Measurements from ENCODE around the gene CORO1A. TPM values are rescaled to one million over a fixed set of nuclear protein-coding genes. Genes with fewer than 3 reads are reported as not detected.
"Not testable (repeated sequence)": the region's sequence is repeated elsewhere in the genome, so short reads cannot be mapped to it uniquely, and the experiment has no call there.

The CORO1A gene
- total RNA-seq, 2 experiments from 2014 or later = 972 to 977 TPM

GRCh38 chr16:30186444-30186781, 3.0 kb downstream of the CORO1A start:
- Mint-ChIP-seq H3K27me3 (no peaks in the 10 kb centered on the region), H3K4me1 (peaks cover 22% of the 10 kb centered on the region), H3K9me3 (no peaks in the 10 kb centered on the region), H3K4me3 (peak overlapping the region; percentile 100), H3K36me3 (peaks cover 43% of the 10 kb centered on the region), H3K27ac (peak overlapping the region; percentile 100)
- no peak for DNase-seq

- no peaks in the 10 kb centered on the region for H3K9me3 Mint-ChIP-seq
- peak overlapping the region; percentile 100 for H3K4me3 Mint-ChIP-seq
- H3K27me3 Mint-ChIP-seq = no peaks in the 10 kb centered on the region
- peaks cover 21% of the 10 kb centered on the region for H3K4me1 Mint-ChIP-seq
- peak; percentile 89 for DNase-seq
- peaks cover 43% of the 10 kb centered on the region for H3K36me3 Mint-ChIP-seq
- peak overlapping the region; percentile 100 for H3K27ac Mint-ChIP-seq
Observed at GRCh38 chr16:30186782-30187555, 3.6 kb downstream of the CORO1A start.

GRCh38 chr16:30187556-30187865, 4.1 kb downstream of the CORO1A start:
- Mint-ChIP-seq H3K27me3 (no peaks in the 10 kb centered on the region), H3K9me3 (no peaks in the 10 kb centered on the region), H3K27ac (peak overlapping the region; percentile 100), H3K4me1 (peaks cover 15% of the 10 kb centered on the region), H3K36me3 (peaks cover 43% of the 10 kb centered on the region), H3K4me3 (peak overlapping the region; percentile 100)
- DNase-seq = no peak

- Mint-ChIP-seq H3K36me3 (peaks cover 43% of the 10 kb centered on the region), H3K4me3 (peak overlapping the region; percentile 67), H3K27me3 (no peaks in the 10 kb centered on the region), H3K9me3 (no peaks in the 10 kb centered on the region), H3K27ac (peak overlapping the region; percentile 75), H3K4me1 (peaks cover 15% of the 10 kb centered on the region)
- no peak for DNase-seq
Observed at GRCh38 chr16:30187971-30188561, 4.7 kb downstream of the CORO1A start.

GRCh38 chr16:30191158-30191557, 7.8 kb downstream of the CORO1A start:
- H3K36me3 Mint-ChIP-seq = peaks cover 20% of the 10 kb centered on the region
- not testable (repeated sequence) for H3K4me3 Mint-ChIP-seq, H3K27me3 Mint-ChIP-seq, H3K9me3 Mint-ChIP-seq, H3K27ac Mint-ChIP-seq, DNase-seq
- H3K4me1 Mint-ChIP-seq = peaks cover 11% of the 10 kb centered on the region

- H3K4me3 Mint-ChIP-seq, H3K4me1 Mint-ChIP-seq: not testable (repeated sequence)
Observed at GRCh38 chr16:30193098-30193497, 9.7 kb downstream of the CORO1A start.

GRCh38 chr16:30193615-30194014, 10.2 kb downstream of the CORO1A start, which contains the start of the genes BOLA2B and SLX1A:
Gene BOLA2B (minus strand): TSS chr16:30193666. CDS start chr16:30193595, 71 bp downstream.
Gene SLX1A (plus strand): TSS chr16:30193875. CDS start chr16:30194085, 210 bp downstream.
- not testable (repeated sequence) for H3K4me3 Mint-ChIP-seq, H3K9me3 Mint-ChIP-seq, H3K4me1 Mint-ChIP-seq, DNase-seq, H3K27ac Mint-ChIP-seq, H3K27me3 Mint-ChIP-seq, H3K36me3 Mint-ChIP-seq

More at GRCh38 chr16:30193098-30193497, 9.7 kb downstream of the CORO1A start:
- not testable (repeated sequence) for DNase-seq, H3K36me3 Mint-ChIP-seq, H3K27me3 Mint-ChIP-seq, H3K27ac Mint-ChIP-seq, H3K9me3 Mint-ChIP-seq

- H3K36me3 Mint-ChIP-seq, H3K4me1 Mint-ChIP-seq, DNase-seq, H3K9me3 Mint-ChIP-seq, H3K4me3 Mint-ChIP-seq, H3K27me3 Mint-ChIP-seq, H3K27ac Mint-ChIP-seq: not testable (repeated sequence)
Observed at GRCh38 chr16:30194172-30194925, 10.9 kb downstream of the CORO1A start.

GRCh38 chr16:30197001-30197400, 13.6 kb downstream of the CORO1A start:
- not testable (repeated sequence) for H3K27ac Mint-ChIP-seq, H3K9me3 Mint-ChIP-seq, H3K36me3 Mint-ChIP-seq, H3K4me3 Mint-ChIP-seq, H3K27me3 Mint-ChIP-seq, H3K4me1 Mint-ChIP-seq, DNase-seq

- not testable (repeated sequence) for H3K36me3 Mint-ChIP-seq, H3K4me1 Mint-ChIP-seq, H3K27ac Mint-ChIP-seq, H3K9me3 Mint-ChIP-seq, H3K4me3 Mint-ChIP-seq, DNase-seq, H3K27me3 Mint-ChIP-seq
Observed at GRCh38 chr16:30199049-30199448, 15.6 kb downstream of the CORO1A start, which contains the start of gene SULT1A3. Gene SULT1A3 (plus strand): TSS chr16:30199255. CDS start chr16:30200729, 1,474 bp downstream.

GRCh38 chr16:30199608-30200343, 16.4 kb downstream of the CORO1A start:
- not testable (repeated sequence) for H3K4me3 Mint-ChIP-seq, H3K27me3 Mint-ChIP-seq, H3K36me3 Mint-ChIP-seq, H3K4me1 Mint-ChIP-seq, DNase-seq, H3K9me3 Mint-ChIP-seq, H3K27ac Mint-ChIP-seq

GRCh38 chr16:30205541-30206236, 22.3 kb downstream of the CORO1A start:
- H3K4me1 Mint-ChIP-seq, H3K27me3 Mint-ChIP-seq, H3K9me3 Mint-ChIP-seq, H3K36me3 Mint-ChIP-seq, DNase-seq, H3K27ac Mint-ChIP-seq, H3K4me3 Mint-ChIP-seq: not testable (repeated sequence)

GRCh38 chr16:30206252-30206651, 22.9 kb downstream of the CORO1A start:
- not testable (repeated sequence) for H3K4me3 Mint-ChIP-seq, H3K36me3 Mint-ChIP-seq, H3K9me3 Mint-ChIP-seq, H3K4me1 Mint-ChIP-seq, H3K27me3 Mint-ChIP-seq, H3K27ac Mint-ChIP-seq, DNase-seq

- H3K4me3 Mint-ChIP-seq, H3K4me1 Mint-ChIP-seq, H3K27me3 Mint-ChIP-seq, H3K9me3 Mint-ChIP-seq, H3K27ac Mint-ChIP-seq, DNase-seq, H3K36me3 Mint-ChIP-seq: not testable (repeated sequence)
Observed at GRCh38 chr16:30207063-30207704, 23.8 kb downstream of the CORO1A start.

All from activated naive CD8-positive, alpha-beta T cell treated with anti-CD3 and anti-CD28 coated beads for 36 hours (primary cell).